Aorta (tissue), 5 donors: ENCODE data around the gene F10. TPM values are rescaled to one million over a fixed set of nuclear protein-coding genes. Genes with fewer than 3 reads are reported as not detected.

Experiments used
- ATAC-seq: fragments of 200-7000 bp; cut with Tn5 transposase; one replicate; pipeline ENCODE4 v1.9.1; 2022; ENCODE audit warnings: moderate library complexity; ENCODE audit not compliant: low FRiP score
- DNase-seq, 2 donors: peaks; one replicate each; pipeline ENCODE4 v3.0.0-alpha.2; 2020
- H3K27ac ChIP-seq, 2 donors: one replicate each; pipeline ENCODE4 v1.5.1; 2013; ENCODE audit warnings: low read length in 2 of 2, mild to moderate bottlenecking in 2 of 2, moderate library complexity in 2 of 2, control low read depth in 1 of 2, inconsistent platforms in 1 of 2, low read depth in 1 of 2
- H3K27me3 ChIP-seq, 2 donors: one replicate each; pipeline ENCODE4 v1.6.1; 2013; ENCODE audit warnings: control low read depth in 1 of 2, low read length in 1 of 2, mild to moderate bottlenecking in 1 of 2, moderate library complexity in 1 of 2; ENCODE audit not compliant: insufficient read depth in 2 of 2, control insufficient read depth in 1 of 2
- H3K36me3 ChIP-seq, 2 donors: one replicate each; pipeline ENCODE4 v1.6.1; 2013; ENCODE audit warnings: control low read depth in 1 of 2, low read length in 1 of 2, mild to moderate bottlenecking in 1 of 2; ENCODE audit not compliant: insufficient read depth in 2 of 2, control insufficient read depth in 1 of 2
- H3K4me1 ChIP-seq, 2 donors: one replicate each; pipeline ENCODE4 v1.6.1; 2013; ENCODE audit warnings: low read length in 2 of 2, control low read depth in 1 of 2, mild to moderate bottlenecking in 1 of 2, moderate library complexity in 1 of 2; ENCODE audit not compliant: insufficient read depth in 2 of 2, control insufficient read depth in 1 of 2
- H3K4me3 ChIP-seq, 2 donors: one replicate each; pipeline ENCODE4 v1.5.1; 2013; ENCODE audit warnings: low read length in 2 of 2, control low read depth in 1 of 2, mild to moderate bottlenecking in 1 of 2
- H3K9me3 ChIP-seq: one replicate; pipeline ENCODE4 v1.6.1; 2013; ENCODE audit warnings: mild to moderate bottlenecking, low read length; ENCODE audit not compliant: control insufficient read depth
- WGBS, 2 donors: extraction: QIAGEN DNeasy Blood & Tissue Kit; methylation state at CpG; one replicate each; pipeline ENCODE4 v1.1.7; 2013; 5-methylcytosine and 5-hydroxymethylcytosine counted together
- intact Hi-C, 2 donors: fragments of 100-400 bp; cut with DNase I; formaldehyde crosslinking; loops; one replicate each; pipeline versions ENCODE4 v1.14.2 to v1.15.0; 2022
- polyA plus RNA-seq, 2 donors: library from polyadenylated mRNA; stranded (reverse); fragments of 200-250 nt; gene quantifications; one replicate each; pipeline ENCODE4 v1.2.3, GENCODE V29; 2013
- total RNA-seq, 2 donors: library from RNA; stranded (reverse); fragmentation: NEBNext Ultra II Directional; extraction: Animal tissue kit (Norgen Biotek cat#: 25700); gene quantifications; one replicate each; pipeline ENCODE4 v1.2.1, GENCODE V29; 2021
- donor health status: healthy with polysubstance abuse.
- donor health status: Bipolar disorder and iron deficiency.
- donor health status: DM: no; HTN: no; CAD: no.
- donor health status: DM: no; HTN: no; CAD: no.
- donor health status: DM: yes; HTN: yes; CAD: no.

The F10 gene
- total and polyA plus RNA-seq, 4 donors, result 6.5 to 38.4 (median 13.8) TPM

- no peak overlapping the region for H3K4me3 ChIP-seq
- ATAC-seq, result no peak
- WGBS, 2 donors, result 96 to 97% methylated on average over 16 to 19 of the region's 19 CpGs
- no peaks in the 10 kb centered on the region for H3K27me3 ChIP-seq
- no peak overlapping the region for H3K27ac ChIP-seq
- H3K4me1 ChIP-seq, result no peaks in the 10 kb centered on the region
- H3K9me3 ChIP-seq, result no peaks in the 10 kb centered on the region
- peak in 1 of 2 donors; percentile 70 for DNase-seq
- intact Hi-C loops, result no loop called here
- no peaks in the 10 kb centered on the region for H3K36me3 ChIP-seq
Measured at GRCh38 chr13:113124211-113124970, 1.8 kb downstream of the F10 start.

GRCh38 chr13:113125506-113126264 lies 3.1 kb downstream of the F10 start:
- no peaks in the 10 kb centered on the region for H3K4me1 ChIP-seq
- DNase-seq, result peak in 1 of 2 donors; percentile 57
- H3K9me3 ChIP-seq, result no peaks in the 10 kb centered on the region
- H3K27ac ChIP-seq, result no peak overlapping the region
- 95 to 97% methylated on average over 19 of the region's 19 CpGs for WGBS, 2 donors
- no peak for ATAC-seq
- no peaks in the 10 kb centered on the region for H3K27me3 ChIP-seq
- H3K36me3 ChIP-seq, result no peaks in the 10 kb centered on the region
- intact Hi-C loops, result no loop called here
- no peak overlapping the region for H3K4me3 ChIP-seq

GRCh38 chr13:113126265-113127150 lies 3.9 kb downstream of the F10 start:
- H3K27me3 ChIP-seq, result no peaks in the 10 kb centered on the region
- H3K4me1 ChIP-seq, result no peaks in the 10 kb centered on the region
- WGBS, 2 donors, result 88 to 89% methylated on average over 18 of the region's 18 CpGs
- H3K4me3 ChIP-seq, result no peak overlapping the region
- no peaks in the 10 kb centered on the region for H3K9me3 ChIP-seq
- peak in 1 of 2 donors; percentile 57 for DNase-seq
- intact Hi-C loops, result no loop called here
- H3K27ac ChIP-seq, result no peak overlapping the region
- no peak for ATAC-seq
- H3K36me3 ChIP-seq, result no peaks in the 10 kb centered on the region

- no peaks in the 10 kb centered on the region for H3K27me3 ChIP-seq
- intact Hi-C loops, result no loop called here
- DNase-seq (peak in 1 of 2 donors; percentile 72), ATAC-seq (no peak)
- H3K27ac ChIP-seq, result no peak overlapping the region
- H3K9me3 ChIP-seq, result no peaks in the 10 kb centered on the region
- H3K4me1 ChIP-seq, result no peaks in the 10 kb centered on the region
- H3K36me3 ChIP-seq, result no peaks in the 10 kb centered on the region
- WGBS, 2 donors, result 63 to 73% methylated on average over 25 to 27 of the region's 27 CpGs
- H3K4me3 ChIP-seq, result no peak overlapping the region
Measured at GRCh38 chr13:113129480-113129879, 6.9 kb downstream of the F10 start.

- no peak overlapping the region for H3K4me3 ChIP-seq
- ATAC-seq, result peak; percentile 33
- H3K27ac ChIP-seq, result no peak overlapping the region
- no peaks in the 10 kb centered on the region for H3K27me3 ChIP-seq
- 36% methylated on average over 59 to 60 of the region's 60 CpGs for WGBS, 2 donors
- no peaks in the 10 kb centered on the region for H3K4me1 ChIP-seq
- no peaks in the 10 kb centered on the region for H3K36me3 ChIP-seq
- H3K9me3 ChIP-seq, result no peaks in the 10 kb centered on the region
- intact Hi-C loops, result no loop called here
- DNase-seq, result peak; percentile 58 to 78
Measured at GRCh38 chr13:113129921-113130750, 7.5 kb downstream of the F10 start.

DNA sequence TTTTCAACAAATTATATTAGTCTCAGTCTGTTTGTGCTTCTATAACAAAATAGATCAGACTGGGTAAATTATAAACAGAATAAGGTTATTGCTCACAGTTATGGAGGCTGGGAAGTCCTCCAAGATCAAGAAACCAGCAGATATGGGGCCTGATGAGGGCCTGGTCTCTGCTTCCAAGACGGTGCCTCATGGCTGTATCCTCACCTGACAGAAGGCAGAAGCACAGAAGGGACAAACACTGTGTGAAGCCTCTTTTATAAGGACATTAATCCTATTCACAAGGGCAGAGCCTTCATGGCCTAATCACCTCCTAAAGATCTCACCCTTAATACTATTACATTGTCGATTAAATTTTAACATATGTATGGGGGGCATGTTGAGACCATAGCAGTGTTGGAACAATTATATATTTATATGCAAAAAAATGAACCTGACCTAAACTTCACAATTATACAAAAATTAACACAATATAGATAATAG lies 12.7 kb downstream of the F10 start:
- Histone ChIP-seq H3K27me3 (no peaks in the 10 kb centered on the region), H3K4me1 (no peaks in the 10 kb centered on the region), H3K4me3 (no peak overlapping the region), H3K9me3 (no peaks in the 10 kb centered on the region), H3K36me3 (no peaks in the 10 kb centered on the region), H3K27ac (no peak overlapping the region)
- DNase-seq, result no peak
- intact Hi-C loops, result no loop called here
- 80 to 84% methylated on average over 2 of the region's 2 CpGs for WGBS, 2 donors
- ATAC-seq, result no peak

DNA sequence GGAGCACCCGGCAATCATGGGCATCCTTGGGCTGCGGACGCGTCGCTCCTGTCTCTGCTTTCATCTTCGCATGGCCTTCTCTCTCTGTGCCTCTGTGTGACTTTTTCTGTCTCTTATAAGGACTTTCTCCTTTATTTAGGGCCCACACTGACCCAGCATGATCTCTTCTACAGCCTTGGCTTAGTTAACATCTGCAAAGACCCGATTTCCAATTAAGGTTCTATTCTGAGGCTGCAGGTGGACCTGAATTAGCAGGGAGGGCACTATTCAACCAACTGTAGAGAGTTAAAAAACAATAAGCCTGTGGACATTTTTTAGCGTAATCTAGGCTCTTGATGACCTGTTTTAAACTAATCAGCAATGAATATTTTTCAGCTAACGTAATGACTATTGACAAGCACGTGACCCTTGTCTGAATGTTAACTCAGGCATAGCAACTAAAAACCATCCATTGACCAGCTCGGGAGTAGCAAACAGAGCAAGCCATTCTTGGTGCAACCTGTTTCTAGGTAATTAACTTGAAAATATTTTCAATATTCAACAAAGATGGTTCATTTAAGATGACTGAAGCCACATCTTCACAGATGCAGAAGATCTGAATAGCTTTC lies 15.2 kb downstream of the F10 start:
- Histone ChIP-seq H3K27me3 (no peaks in the 10 kb centered on the region), H3K27ac (no peak overlapping the region), H3K9me3 (no peaks in the 10 kb centered on the region), H3K4me1 (no peaks in the 10 kb centered on the region), H3K4me3 (no peak overlapping the region), H3K36me3 (no peaks in the 10 kb centered on the region)
- ATAC-seq (no peak), DNase-seq (no peak)
- intact Hi-C loops, result no loop called here
- WGBS, 2 donors, result 81 to 82% methylated on average over 11 of the region's 11 CpGs
